ENCODE measurements around the gene DLGAP3. TPM values are rescaled to one million over a fixed set of nuclear protein-coding genes. Genes with fewer than 3 reads are reported as not detected.

DLGAP3 gene
- total RNA-seq, 4 donors from 2014 or later = 0.18 to 0.19 TPM; not detected in 2

DNA sequence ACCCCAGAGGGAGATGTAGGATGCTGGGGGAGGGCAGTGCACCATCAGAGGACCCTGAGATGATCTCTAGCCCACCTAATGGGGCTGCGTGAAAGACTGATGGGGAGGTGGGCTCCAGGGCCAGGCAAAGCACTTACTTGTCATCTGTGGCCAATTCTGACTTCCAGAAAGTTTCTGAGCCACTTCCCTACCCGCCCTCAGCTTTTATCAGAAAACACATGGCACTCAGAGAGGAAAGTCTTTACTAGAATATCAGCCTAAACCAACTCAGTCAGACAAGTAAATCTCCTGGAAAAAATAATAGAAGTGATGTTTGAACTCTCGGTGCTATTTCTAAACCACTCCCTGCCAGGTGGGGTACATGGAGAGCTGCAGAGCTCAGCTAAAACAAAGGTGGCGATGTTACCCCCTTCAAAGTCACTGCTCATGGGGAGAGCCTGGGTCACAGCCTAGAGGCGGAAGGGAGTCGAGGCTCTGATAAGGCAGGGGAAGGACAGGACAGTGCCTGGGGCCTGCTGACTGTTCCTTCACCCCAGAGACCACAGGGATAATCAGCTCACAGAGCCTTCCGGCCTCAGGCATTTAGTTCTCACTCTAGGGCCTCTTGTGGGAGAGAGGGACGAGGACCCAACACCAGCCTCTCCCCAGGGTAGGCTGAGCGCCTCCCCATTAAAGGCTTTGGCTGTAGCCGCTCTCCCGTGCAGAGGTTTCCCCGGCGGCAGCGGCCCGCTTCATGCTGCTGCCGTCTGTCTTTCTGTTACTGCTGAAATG lies 84.1 kb downstream of the DLGAP3 start:
- no peaks in the 10 kb centered on the region for H3K9me3 ChIP-seq
- H3K36me3 ChIP-seq = peaks cover 0 to 26% (median 0%) of the 10 kb centered on the region in 3 donors
- intact Hi-C loops (cut with DNase I) = no loop called here
- no peak overlapping the region for H3K27ac ChIP-seq
- no peak for DNase-seq
- H3K4me1 ChIP-seq = peaks cover 0 to 53% (median 0%) of the 10 kb centered on the region in 3 donors
- no peak overlapping the region for H3K4me3 ChIP-seq
- TF ChIP-seq, protein P1, sequence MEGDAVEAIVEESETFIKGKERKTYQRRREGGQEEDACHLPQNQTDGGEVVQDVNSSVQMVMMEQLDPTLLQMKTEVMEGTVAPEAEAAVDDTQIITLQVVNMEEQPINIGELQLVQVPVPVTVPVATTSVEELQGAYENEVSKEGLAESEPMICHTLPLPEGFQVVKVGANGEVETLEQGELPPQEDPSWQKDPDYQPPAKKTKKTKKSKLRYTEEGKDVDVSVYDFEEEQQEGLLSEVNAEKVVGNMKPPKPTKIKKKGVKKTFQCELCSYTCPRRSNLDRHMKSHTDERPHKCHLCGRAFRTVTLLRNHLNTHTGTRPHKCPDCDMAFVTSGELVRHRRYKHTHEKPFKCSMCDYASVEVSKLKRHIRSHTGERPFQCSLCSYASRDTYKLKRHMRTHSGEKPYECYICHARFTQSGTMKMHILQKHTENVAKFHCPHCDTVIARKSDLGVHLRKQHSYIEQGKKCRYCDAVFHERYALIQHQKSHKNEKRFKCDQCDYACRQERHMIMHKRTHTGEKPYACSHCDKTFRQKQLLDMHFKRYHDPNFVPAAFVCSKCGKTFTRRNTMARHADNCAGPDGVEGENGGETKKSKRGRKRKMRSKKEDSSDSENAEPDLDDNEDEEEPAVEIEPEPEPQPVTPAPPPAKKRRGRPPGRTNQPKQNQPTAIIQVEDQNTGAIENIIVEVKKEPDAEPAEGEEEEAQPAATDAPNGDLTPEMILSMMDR (IDR thresholded peaks at IDR 0.05) = no peak
- TF ChIP-seq POLR2A (IDR thresholded peaks at IDR 0.05) = no peak
- no peaks in the 10 kb centered on the region for H3K27me3 ChIP-seq
- 77 to 86% methylated on average over 11 to 16 of the region's 16 CpGs for WGBS, 2 donors

DNA sequence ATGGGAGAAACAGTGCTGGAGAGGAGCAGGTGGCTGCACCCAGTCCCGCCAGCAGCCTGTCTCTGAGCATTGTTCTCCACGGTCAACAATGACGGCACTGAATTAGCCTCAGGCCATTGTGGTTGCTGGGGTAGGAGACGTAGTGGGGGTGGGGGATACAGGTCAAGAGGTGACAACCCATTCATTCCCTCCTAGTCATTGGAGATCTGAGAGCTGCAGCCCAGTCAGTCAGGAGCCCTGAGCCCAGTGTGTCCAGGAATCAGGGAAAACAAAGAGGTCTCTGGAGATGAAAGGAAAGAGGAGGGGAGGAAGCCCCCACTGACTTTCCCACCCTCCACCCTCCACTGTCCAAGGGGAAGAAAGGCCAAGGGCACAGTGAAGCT lies 85.2 kb downstream of the DLGAP3 start:
- H3K9me3 ChIP-seq = no peaks in the 10 kb centered on the region
- H3K36me3 ChIP-seq = peaks cover 0 to 19% (median 0%) of the 10 kb centered on the region in 3 donors
- TF ChIP-seq, protein P1 (IDR thresholded peaks at IDR 0.05) = no peak
- no peak for TF ChIP-seq POLR2A (IDR thresholded peaks at IDR 0.05)
- DNase-seq = no peak
- peak overlapping the region in 1 of 4 donors; percentile 42 for H3K27ac ChIP-seq
- no peak overlapping the region for H3K4me3 ChIP-seq
- intact Hi-C loops (cut with DNase I) = no loop called here
- WGBS, 2 donors = 38 to 67% methylated on average over 1 to 3 of the region's 4 CpGs
- no peaks in the 10 kb centered on the region for H3K27me3 ChIP-seq
- H3K4me1 ChIP-seq = peaks cover 0 to 52% (median 0%) of the 10 kb centered on the region in 3 donors

DNA sequence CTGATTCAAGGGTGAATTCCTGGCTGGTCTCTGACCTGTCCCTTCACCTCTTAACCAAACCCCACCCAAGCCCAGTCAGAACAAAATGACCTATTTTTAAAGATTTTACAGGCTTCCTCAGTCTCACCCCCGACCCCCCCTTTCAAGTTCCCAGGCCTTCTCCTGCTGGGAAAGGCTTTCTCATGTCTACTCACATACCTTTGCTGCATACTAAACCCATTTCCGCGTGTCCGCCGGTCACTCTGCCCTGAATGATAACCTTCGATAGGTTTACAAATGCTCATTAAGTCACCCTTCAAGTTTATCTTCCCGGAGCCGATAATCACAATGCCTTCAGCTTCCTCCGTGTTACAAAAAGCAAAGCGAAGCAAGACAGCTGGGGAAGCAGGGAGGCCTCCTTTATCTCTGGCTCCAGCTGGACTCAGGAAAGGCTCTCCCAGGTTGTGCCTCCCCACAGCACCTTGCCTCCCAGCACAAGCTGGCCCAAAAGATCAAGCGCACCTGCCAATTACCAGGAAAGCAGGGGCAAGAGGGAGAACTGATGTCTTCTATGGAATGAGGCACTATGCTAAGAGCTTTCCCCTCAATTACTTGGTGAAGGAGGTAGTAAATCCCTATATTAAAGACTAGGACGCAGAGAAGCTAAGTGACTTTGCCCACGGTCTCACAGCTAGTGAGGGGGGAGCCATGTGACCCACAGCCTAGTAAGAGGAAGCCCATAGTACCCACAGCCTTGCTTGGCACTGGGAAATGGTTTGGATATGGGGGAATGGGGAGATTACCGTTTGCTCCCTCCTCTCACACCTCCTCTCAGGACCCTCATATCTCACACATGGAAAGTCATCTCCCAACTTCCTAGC lies 85.8 kb downstream of the DLGAP3 start:
- intact Hi-C loops (cut with DNase I) = no loop called here
- no peaks in the 10 kb centered on the region for H3K27me3 ChIP-seq
- no peak overlapping the region for H3K4me3 ChIP-seq
- no peak for TF ChIP-seq POLR2A (IDR thresholded peaks at IDR 0.05)
- TF ChIP-seq, protein P1 (IDR thresholded peaks at IDR 0.05) = no peak
- H3K9me3 ChIP-seq = no peaks in the 10 kb centered on the region
- peaks cover 0 to 14% (median 0%) of the 10 kb centered on the region in 3 donors for H3K36me3 ChIP-seq
- DNase-seq = no peak
- WGBS, 2 donors = 78 to 83% methylated on average over 9 to 14 of the region's 14 CpGs
- H3K27ac ChIP-seq = peak overlapping the region in 2 of 4 donors; percentile 8 to 42
- peaks cover 0 to 52% (median 0%) of the 10 kb centered on the region in 3 donors for H3K4me1 ChIP-seq

DNA sequence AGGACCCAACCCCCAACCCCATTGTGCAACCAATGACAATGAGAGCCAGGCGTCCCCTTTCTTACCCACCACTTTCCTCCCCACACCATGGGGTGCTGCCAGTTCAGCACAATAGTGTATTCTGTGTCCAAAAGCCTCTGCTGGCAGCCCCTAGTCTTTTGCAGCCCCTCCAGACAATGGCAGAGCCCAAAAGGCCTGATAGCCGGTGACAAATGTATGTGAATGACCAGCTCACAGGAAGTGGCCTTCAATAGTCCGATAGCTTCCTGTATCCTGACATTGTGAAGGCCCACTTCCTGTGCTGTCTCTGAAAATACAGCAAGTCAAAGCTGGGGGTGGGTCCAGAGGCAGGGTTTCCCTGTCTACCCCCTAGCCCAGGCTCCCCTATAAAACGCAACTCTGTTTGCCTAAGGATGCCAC lies 86.5 kb downstream of the DLGAP3 start:
- peaks cover 0 to 52% (median 0%) of the 10 kb centered on the region in 3 donors for H3K4me1 ChIP-seq
- TF ChIP-seq POLR2A (IDR thresholded peaks at IDR 0.05) = no peak
- TF ChIP-seq, protein P1 (IDR thresholded peaks at IDR 0.05) = no peak
- intact Hi-C loops (cut with DNase I) = no loop called here
- peak overlapping the region in 1 of 4 donors; percentile 8 for H3K27ac ChIP-seq
- DNase-seq = no peak
- peaks cover 0 to 10% (median 0%) of the 10 kb centered on the region in 3 donors for H3K36me3 ChIP-seq
- H3K27me3 ChIP-seq = no peaks in the 10 kb centered on the region
- 71 to 86% methylated on average over 1 to 2 of the region's 4 CpGs for WGBS, 2 donors
- H3K4me3 ChIP-seq = no peak overlapping the region
- no peaks in the 10 kb centered on the region for H3K9me3 ChIP-seq

DNA sequence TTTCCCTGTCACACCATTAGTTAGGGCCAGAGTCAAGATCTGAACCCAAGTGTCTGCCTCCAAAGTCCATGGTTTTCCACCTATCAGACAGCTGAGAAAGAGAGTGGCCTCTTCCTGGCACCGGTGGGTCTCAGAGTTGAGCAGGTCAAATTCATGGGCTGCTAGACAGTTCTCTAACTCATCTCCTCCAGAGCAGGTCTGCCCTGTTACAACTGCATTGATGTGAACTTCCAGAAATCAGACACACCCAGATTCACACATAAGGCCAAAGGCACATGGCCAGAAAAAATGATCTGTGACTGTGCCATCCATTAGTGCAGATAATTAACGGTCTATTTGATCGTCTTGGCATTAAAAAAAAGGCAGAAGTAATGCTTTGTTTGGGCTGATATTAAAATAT lies 87.4 kb downstream of the DLGAP3 start:
- H3K4me1 ChIP-seq = peaks cover 0 to 45% (median 0%) of the 10 kb centered on the region in 3 donors
- no peaks in the 10 kb centered on the region for H3K9me3 ChIP-seq
- no peaks in the 10 kb centered on the region for H3K27me3 ChIP-seq
- H3K4me3 ChIP-seq = no peak overlapping the region
- DNase-seq = no peak
- 27 to 47% methylated on average over 2 to 3 of the region's 3 CpGs for WGBS, 2 donors
- H3K27ac ChIP-seq = no peak overlapping the region
- H3K36me3 ChIP-seq = peaks cover 0 to 2% (median 0%) of the 10 kb centered on the region in 3 donors
- intact Hi-C loops (cut with DNase I) = no loop called here
- TF ChIP-seq, protein P1 (IDR thresholded peaks at IDR 0.05) = no peak
- no peak for TF ChIP-seq POLR2A (IDR thresholded peaks at IDR 0.05)
